ENCODE measurements around the gene TMEM178B.

GRCh38 chr7:141157138-141157765, 83.4 kb downstream of the TMEM178B start:
- TF ChIP-seq CTCF (conservative IDR thresholded peaks at IDR 0.05): no peak
- TF ChIP-seq EZH2 (IDR thresholded peaks at IDR 0.05; ENCODE audit: low read depth): no peak

Data from PC-9 (cell line).